ENCODE measurements around the gene SSX3. TPM values are rescaled to one million over a fixed set of nuclear protein-coding genes. Genes with fewer than 3 reads are reported as not detected.
A peak's percentile ranks its signal among the peaks of the same experiment; 100 is the strongest.
"Not testable (repeated sequence)": the region's sequence is repeated elsewhere in the genome, so short reads cannot be mapped to it uniquely, and the experiment has no call there.

The SSX3 gene
- polyA plus RNA-seq = not detected
- long read RNA-seq, donor 1 = 0 reads
- long read RNA-seq, donor 2 = 0 reads
- long read RNA-seq, donor 3 = 0 reads
- long read RNA-seq, donor 4 = 0 reads
- long read RNA-seq, donor 5 = 0 reads
- long read RNA-seq, donor 6 = 0 reads
- long read RNA-seq, donor 7 = 0 reads
- long read RNA-seq, donor 8 = 0 reads
- long read RNA-seq, donor 9 = 0 reads
- long read RNA-seq, donor 10 = 0 reads

- FAIRE-seq; H3K27me3 ChIP-seq (ENCODE audit: control insufficient read depth in 3 of 3, insufficient read depth in 3 of 3, low read length in 3 of 3); DNase-seq; H3K36me3 ChIP-seq (ENCODE audit: control insufficient read depth in 3 of 3, insufficient read depth in 2 of 3, low read depth in 1 of 3, low read length in 3 of 3); H3K9me3 ChIP-seq (ENCODE audit: control insufficient read depth in 2 of 2, insufficient read depth in 1 of 2, low read depth in 1 of 2, low read length in 1 of 2); H3K4me3 ChIP-seq (ENCODE audit: low read depth in 1 of 3, low read length in 3 of 3); H3K4me1 ChIP-seq (ENCODE audit: control insufficient read depth in 3 of 3, insufficient read depth in 2 of 3, low read depth in 1 of 3, low read length in 2 of 3); H3K27ac ChIP-seq (ENCODE audit: low read depth in 1 of 3, low read length in 2 of 3): not testable (repeated sequence)
- WGBS, 3 donors = 87 to 94% (median 93%) methylated on average over 15 to 19 of the region's 19 CpGs
Observed at GRCh38 chrX:48356315-48357094, at the start of gene SSX3. Gene SSX3, minus strand, starts transcription at chrX:48356703. Its CDS starts 1,454 bp downstream, at chrX:48355249.

GRCh38 chrX:48397825-48398224 is 41.3 kb upstream of the SSX3 start:
- FAIRE-seq; H3K9me3 ChIP-seq (ENCODE audit: control insufficient read depth in 2 of 2, insufficient read depth in 1 of 2, low read depth in 1 of 2, low read length in 1 of 2); H3K4me1 ChIP-seq (ENCODE audit: control insufficient read depth in 3 of 3, insufficient read depth in 2 of 3, low read depth in 1 of 3, low read length in 2 of 3); H3K36me3 ChIP-seq (ENCODE audit: control insufficient read depth in 3 of 3, insufficient read depth in 2 of 3, low read depth in 1 of 3, low read length in 3 of 3); H3K27me3 ChIP-seq (ENCODE audit: control insufficient read depth in 3 of 3, insufficient read depth in 3 of 3, low read length in 3 of 3); H3K27ac ChIP-seq (ENCODE audit: low read depth in 1 of 3, low read length in 2 of 3); H3K4me3 ChIP-seq (ENCODE audit: low read depth in 1 of 3, low read length in 3 of 3); DNase-seq: not testable (repeated sequence)
- WGBS, 3 donors = 11 to 20% methylated on average over 1 of the region's 1 CpG; no CpG with 5 or more reads in 1 of the 3 donors

GRCh38 chrX:48396931-48397330 is 40.4 kb upstream of the SSX3 start:
- not testable (repeated sequence) for FAIRE-seq; H3K4me1 ChIP-seq (ENCODE audit: control insufficient read depth in 3 of 3, insufficient read depth in 2 of 3, low read depth in 1 of 3, low read length in 2 of 3); H3K9me3 ChIP-seq (ENCODE audit: control insufficient read depth in 2 of 2, insufficient read depth in 1 of 2, low read depth in 1 of 2, low read length in 1 of 2); DNase-seq; H3K4me3 ChIP-seq (ENCODE audit: low read depth in 1 of 3, low read length in 3 of 3); H3K36me3 ChIP-seq (ENCODE audit: control insufficient read depth in 3 of 3, insufficient read depth in 2 of 3, low read depth in 1 of 3, low read length in 3 of 3); H3K27ac ChIP-seq (ENCODE audit: low read depth in 1 of 3, low read length in 2 of 3); H3K27me3 ChIP-seq (ENCODE audit: control insufficient read depth in 3 of 3, insufficient read depth in 3 of 3, low read length in 3 of 3)
- 65 to 78% (median 75%) methylated on average over 1 of the region's 2 CpGs for WGBS, 3 donors

- not testable (repeated sequence) for H3K27me3 ChIP-seq (ENCODE audit: control insufficient read depth in 3 of 3, insufficient read depth in 3 of 3, low read length in 3 of 3); H3K36me3 ChIP-seq (ENCODE audit: control insufficient read depth in 3 of 3, insufficient read depth in 2 of 3, low read depth in 1 of 3, low read length in 3 of 3); FAIRE-seq; H3K27ac ChIP-seq (ENCODE audit: low read depth in 1 of 3, low read length in 2 of 3); H3K4me1 ChIP-seq (ENCODE audit: control insufficient read depth in 3 of 3, insufficient read depth in 2 of 3, low read depth in 1 of 3, low read length in 2 of 3); H3K9me3 ChIP-seq (ENCODE audit: control insufficient read depth in 2 of 2, insufficient read depth in 1 of 2, low read depth in 1 of 2, low read length in 1 of 2); H3K4me3 ChIP-seq (ENCODE audit: low read depth in 1 of 3, low read length in 3 of 3); DNase-seq
- WGBS, 3 donors = no CpG with 5 or more reads among the region's 16 CpGs
Observed at GRCh38 chrX:48383239-48383638, 26.7 kb upstream of the SSX3 start, which contains the start of gene SSX4. Gene SSX4, plus strand, starts transcription at chrX:48383539. Its CDS starts 515 bp downstream, at chrX:48384054.

GRCh38 chrX:48370408-48370807 is 13.9 kb upstream of the SSX3 start:
- H3K4me1 ChIP-seq (ENCODE audit: control insufficient read depth in 3 of 3, insufficient read depth in 2 of 3, low read depth in 1 of 3, low read length in 2 of 3); DNase-seq; H3K36me3 ChIP-seq (ENCODE audit: control insufficient read depth in 3 of 3, insufficient read depth in 2 of 3, low read depth in 1 of 3, low read length in 3 of 3); H3K27ac ChIP-seq (ENCODE audit: low read depth in 1 of 3, low read length in 2 of 3); H3K4me3 ChIP-seq (ENCODE audit: low read depth in 1 of 3, low read length in 3 of 3); H3K9me3 ChIP-seq (ENCODE audit: control insufficient read depth in 2 of 2, insufficient read depth in 1 of 2, low read depth in 1 of 2, low read length in 1 of 2); H3K27me3 ChIP-seq (ENCODE audit: control insufficient read depth in 3 of 3, insufficient read depth in 3 of 3, low read length in 3 of 3): not testable (repeated sequence)
- peak; percentile 19 for FAIRE-seq
- no CpG with 5 or more reads among the region's 8 CpGs for WGBS, 3 donors

- WGBS, 3 donors = no CpG with 5 or more reads among the region's 12 CpGs
- not testable (repeated sequence) for H3K36me3 ChIP-seq (ENCODE audit: control insufficient read depth in 3 of 3, insufficient read depth in 2 of 3, low read depth in 1 of 3, low read length in 3 of 3); FAIRE-seq; H3K9me3 ChIP-seq (ENCODE audit: control insufficient read depth in 2 of 2, insufficient read depth in 1 of 2, low read depth in 1 of 2, low read length in 1 of 2); H3K27ac ChIP-seq (ENCODE audit: low read depth in 1 of 3, low read length in 2 of 3); H3K27me3 ChIP-seq (ENCODE audit: control insufficient read depth in 3 of 3, insufficient read depth in 3 of 3, low read length in 3 of 3); H3K4me1 ChIP-seq (ENCODE audit: control insufficient read depth in 3 of 3, insufficient read depth in 2 of 3, low read depth in 1 of 3, low read length in 2 of 3); DNase-seq; H3K4me3 ChIP-seq (ENCODE audit: low read depth in 1 of 3, low read length in 3 of 3)
Observed at GRCh38 chrX:48367717-48368408, 11.4 kb upstream of the SSX3 start.

- H3K9me3 ChIP-seq (ENCODE audit: control insufficient read depth in 2 of 2, insufficient read depth in 1 of 2, low read depth in 1 of 2, low read length in 1 of 2); DNase-seq; H3K4me1 ChIP-seq (ENCODE audit: control insufficient read depth in 3 of 3, insufficient read depth in 2 of 3, low read depth in 1 of 3, low read length in 2 of 3); H3K27me3 ChIP-seq (ENCODE audit: control insufficient read depth in 3 of 3, insufficient read depth in 3 of 3, low read length in 3 of 3); H3K36me3 ChIP-seq (ENCODE audit: control insufficient read depth in 3 of 3, insufficient read depth in 2 of 3, low read depth in 1 of 3, low read length in 3 of 3); H3K4me3 ChIP-seq (ENCODE audit: low read depth in 1 of 3, low read length in 3 of 3); H3K27ac ChIP-seq (ENCODE audit: low read depth in 1 of 3, low read length in 2 of 3); FAIRE-seq: not testable (repeated sequence)
- 51 to 72% (median 56%) methylated on average over 5 to 6 of the region's 6 CpGs for WGBS, 3 donors
Observed at GRCh38 chrX:48359281-48359680, 2.8 kb upstream of the SSX3 start.

- no peak overlapping the region for H3K27ac ChIP-seq (ENCODE audit: low read depth in 1 of 3, low read length in 2 of 3)
- H3K4me3 ChIP-seq (ENCODE audit: low read depth in 1 of 3, low read length in 3 of 3) = no peak overlapping the region
- H3K9me3 ChIP-seq (ENCODE audit: control insufficient read depth in 2 of 2, insufficient read depth in 1 of 2, low read depth in 1 of 2, low read length in 1 of 2) = no peaks in the 10 kb centered on the region
- DNase-seq = no peak
- no peaks in the 10 kb centered on the region for H3K27me3 ChIP-seq (ENCODE audit: control insufficient read depth in 3 of 3, insufficient read depth in 3 of 3, low read length in 3 of 3)
- FAIRE-seq = no peak
- H3K4me1 ChIP-seq (ENCODE audit: control insufficient read depth in 3 of 3, insufficient read depth in 2 of 3, low read depth in 1 of 3, low read length in 2 of 3) = no peaks in the 10 kb centered on the region
- WGBS, 3 donors = 84 to 95% (median 91%) methylated on average over 7 to 8 of the region's 8 CpGs
- no peaks in the 10 kb centered on the region for H3K36me3 ChIP-seq (ENCODE audit: control insufficient read depth in 3 of 3, insufficient read depth in 2 of 3, low read depth in 1 of 3, low read length in 3 of 3)
Observed at GRCh38 chrX:48357681-48358080, 1.2 kb upstream of the SSX3 start.
